HepG2 (cell line): ENCODE data around the gene GATB.

Source experiments
- BRD4 ChIP-seq: sonication (generic); formaldehyde crosslinking; IDR thresholded peaks from 2 replicates; pipeline ENCODE4 v1.4.0; 2020; ENCODE audit warnings: missing genetic modification reagents
- NFIB ChIP-seq: sonication (generic); formaldehyde crosslinking; IDR thresholded peaks from 2 replicates; pipeline ENCODE4 v1.9.0; 2021; ENCODE audit warnings: missing genetic modification reagents, mild to moderate bottlenecking, borderline replicate concordance
- RAD51 ChIP-seq: fragments of 450-650 bp; IDR thresholded peaks from 2 replicates; pipeline ENCODE4 v1.6.1; 2016; ENCODE audit warnings: borderline replicate concordance
- SMC3 ChIP-seq: IDR thresholded peaks from 2 replicates; pipeline ENCODE4 v1.6.1; 2011; ENCODE audit warnings: low read length, improper control_type of control experiment
- TAF1 ChIP-seq: sonication (generic); formaldehyde crosslinking; IDR thresholded peaks from 2 replicates; pipeline ENCODE4 v1.4.0; 2020; ENCODE audit warnings: missing genetic modification reagents
- TF ChIP-seq, protein P1 (sequence below), 2 experiments: IDR thresholded peaks; 2 replicates each; pipeline ENCODE4 v1.6.1; 2011 to 2012; ENCODE audit warnings: low read length in 2 of 2, borderline replicate concordance in 1 of 2, low read depth in 1 of 2, mild to moderate bottlenecking in 1 of 2, moderate library complexity in 1 of 2
- TF ChIP-seq, protein P2 (sequence below): IDR thresholded peaks from 2 replicates; pipeline ENCODE4 v1.6.1; 2016; ENCODE audit warnings: mild to moderate bottlenecking

DNA sequence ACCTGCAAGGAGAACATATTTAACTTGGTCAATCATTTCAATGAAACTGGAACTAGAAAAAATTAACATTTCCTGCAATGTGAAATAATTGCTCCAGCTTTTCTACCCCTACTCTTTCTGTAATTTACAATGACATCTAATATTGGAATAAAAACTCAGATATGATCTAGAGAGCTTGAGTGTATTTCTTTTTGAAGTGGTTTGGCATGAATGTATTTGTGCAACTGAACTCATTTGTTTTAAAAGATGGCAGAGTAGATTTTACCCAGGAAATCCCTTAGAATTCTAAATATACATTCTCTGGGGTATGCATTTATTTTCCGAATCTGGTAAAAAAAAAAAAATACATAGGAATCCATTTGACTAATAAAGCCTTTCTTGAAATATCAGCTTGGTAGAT is 21.5 kb upstream of the GATB start:
- TF ChIP-seq SMC3 (no peak), RAD51 (no peak), TAF1 (CRISPR knock-in tag) (no peak), NFIB (CRISPR knock-in tag) (no peak), BRD4 (no peak)
- TF ChIP-seq, protein P1, sequence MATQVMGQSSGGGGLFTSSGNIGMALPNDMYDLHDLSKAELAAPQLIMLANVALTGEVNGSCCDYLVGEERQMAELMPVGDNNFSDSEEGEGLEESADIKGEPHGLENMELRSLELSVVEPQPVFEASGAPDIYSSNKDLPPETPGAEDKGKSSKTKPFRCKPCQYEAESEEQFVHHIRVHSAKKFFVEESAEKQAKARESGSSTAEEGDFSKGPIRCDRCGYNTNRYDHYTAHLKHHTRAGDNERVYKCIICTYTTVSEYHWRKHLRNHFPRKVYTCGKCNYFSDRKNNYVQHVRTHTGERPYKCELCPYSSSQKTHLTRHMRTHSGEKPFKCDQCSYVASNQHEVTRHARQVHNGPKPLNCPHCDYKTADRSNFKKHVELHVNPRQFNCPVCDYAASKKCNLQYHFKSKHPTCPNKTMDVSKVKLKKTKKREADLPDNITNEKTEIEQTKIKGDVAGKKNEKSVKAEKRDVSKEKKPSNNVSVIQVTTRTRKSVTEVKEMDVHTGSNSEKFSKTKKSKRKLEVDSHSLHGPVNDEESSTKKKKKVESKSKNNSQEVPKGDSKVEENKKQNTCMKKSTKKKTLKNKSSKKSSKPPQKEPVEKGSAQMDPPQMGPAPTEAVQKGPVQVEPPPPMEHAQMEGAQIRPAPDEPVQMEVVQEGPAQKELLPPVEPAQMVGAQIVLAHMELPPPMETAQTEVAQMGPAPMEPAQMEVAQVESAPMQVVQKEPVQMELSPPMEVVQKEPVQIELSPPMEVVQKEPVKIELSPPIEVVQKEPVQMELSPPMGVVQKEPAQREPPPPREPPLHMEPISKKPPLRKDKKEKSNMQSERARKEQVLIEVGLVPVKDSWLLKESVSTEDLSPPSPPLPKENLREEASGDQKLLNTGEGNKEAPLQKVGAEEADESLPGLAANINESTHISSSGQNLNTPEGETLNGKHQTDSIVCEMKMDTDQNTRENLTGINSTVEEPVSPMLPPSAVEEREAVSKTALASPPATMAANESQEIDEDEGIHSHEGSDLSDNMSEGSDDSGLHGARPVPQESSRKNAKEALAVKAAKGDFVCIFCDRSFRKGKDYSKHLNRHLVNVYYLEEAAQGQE (IDR thresholded peaks at IDR 0.05; ENCODE audit: borderline replicate concordance in 1 of 2, low read depth in 1 of 2, low read length in 2 of 2) = no peak
- TF ChIP-seq, protein P2, sequence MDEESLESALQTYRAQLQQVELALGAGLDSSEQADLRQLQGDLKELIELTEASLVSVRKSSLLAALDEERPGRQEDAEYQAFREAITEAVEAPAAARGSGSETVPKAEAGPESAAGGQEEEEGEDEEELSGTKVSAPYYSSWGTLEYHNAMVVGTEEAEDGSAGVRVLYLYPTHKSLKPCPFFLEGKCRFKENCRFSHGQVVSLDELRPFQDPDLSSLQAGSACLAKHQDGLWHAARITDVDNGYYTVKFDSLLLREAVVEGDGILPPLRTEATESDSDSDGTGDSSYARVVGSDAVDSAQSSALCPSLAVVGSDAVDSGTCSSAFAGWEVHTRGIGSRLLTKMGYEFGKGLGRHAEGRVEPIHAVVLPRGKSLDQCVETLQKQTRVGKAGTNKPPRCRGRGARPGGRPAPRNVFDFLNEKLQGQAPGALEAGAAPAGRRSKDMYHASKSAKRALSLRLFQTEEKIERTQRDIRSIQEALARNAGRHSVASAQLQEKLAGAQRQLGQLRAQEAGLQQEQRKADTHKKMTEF (CRISPR knock-in tag) = no peak
